ENCODE measurements around the gene GRIP1.
A peak's percentile ranks its signal among the peaks of the same experiment; 100 is the strongest.

GRIP1 gene

DNA sequence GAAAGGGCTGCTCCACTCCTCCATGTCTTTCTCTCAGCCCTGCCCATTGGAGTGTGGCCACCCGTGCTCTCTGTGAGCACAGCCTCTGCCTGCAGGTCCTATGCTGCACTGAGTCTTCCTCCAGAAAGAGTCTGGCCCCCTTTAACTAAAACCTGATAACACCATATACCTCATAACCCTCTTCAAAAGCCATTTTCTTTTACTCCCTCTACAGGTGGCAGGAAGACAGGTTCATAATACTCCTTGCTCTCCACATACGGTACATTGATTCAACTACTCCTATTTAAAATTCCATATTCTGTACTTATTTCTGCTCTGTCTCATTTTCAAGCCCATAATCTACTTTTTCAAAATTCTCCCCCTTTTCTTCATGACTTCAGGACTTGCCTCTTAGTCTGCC lies 232.6 kb downstream of the GRIP1 start:
- DNase-seq: no peak

DNA sequence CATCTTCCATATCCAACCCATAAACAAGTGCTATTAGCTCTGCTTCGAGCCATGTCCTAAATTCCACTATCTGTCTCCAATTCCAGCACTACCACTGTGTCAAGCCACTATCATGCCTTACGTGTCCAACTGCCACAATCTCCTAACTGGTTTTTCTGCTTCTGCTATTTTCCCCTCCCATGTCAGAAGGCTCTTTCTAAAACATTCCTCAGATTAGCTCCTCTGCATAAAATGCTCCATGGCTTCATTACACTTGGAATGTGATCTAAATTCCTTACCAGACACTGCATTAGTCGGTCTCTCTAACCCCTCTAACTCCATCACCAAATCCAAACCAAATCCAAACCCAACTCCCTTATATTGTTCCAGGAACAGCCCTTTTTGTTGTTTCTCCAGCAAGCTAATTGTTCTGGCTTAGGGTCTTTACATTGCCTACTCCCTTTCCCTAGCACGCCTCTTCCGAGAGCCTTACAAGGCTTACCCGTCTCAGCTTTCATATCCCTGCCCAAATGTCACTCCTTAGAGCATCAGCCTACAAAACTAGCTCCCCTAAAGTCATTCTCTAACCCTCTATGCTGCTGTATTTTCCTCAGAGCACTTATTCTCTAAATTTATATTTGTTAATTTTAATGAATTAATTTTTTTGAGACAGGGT lies 236.8 kb downstream of the GRIP1 start:
- no peak for DNase-seq

- no peak for DNase-seq
Measured at GRCh38 chr12:66438601-66439000, 240.3 kb downstream of the GRIP1 start.

DNA sequence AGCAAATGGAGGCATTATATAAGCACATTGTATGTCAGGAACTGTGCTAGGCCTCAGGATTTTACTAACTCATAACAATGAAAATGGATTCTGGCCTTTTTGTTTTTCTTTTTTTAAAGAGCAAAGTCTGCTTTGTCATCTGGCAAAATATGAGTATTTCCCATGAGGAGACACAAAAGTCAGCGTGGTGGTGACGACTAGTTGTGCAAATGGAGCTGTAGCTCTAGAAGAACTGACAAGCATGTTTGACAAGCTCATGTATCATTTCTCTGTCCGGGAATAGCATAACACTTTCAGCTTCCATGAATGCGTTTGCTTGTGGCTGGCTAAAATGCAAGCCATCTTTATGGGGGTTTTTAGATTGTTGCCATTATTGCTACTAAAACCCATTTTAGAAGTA lies 248.8 kb downstream of the GRIP1 start:
- DNase-seq: no peak

DNA sequence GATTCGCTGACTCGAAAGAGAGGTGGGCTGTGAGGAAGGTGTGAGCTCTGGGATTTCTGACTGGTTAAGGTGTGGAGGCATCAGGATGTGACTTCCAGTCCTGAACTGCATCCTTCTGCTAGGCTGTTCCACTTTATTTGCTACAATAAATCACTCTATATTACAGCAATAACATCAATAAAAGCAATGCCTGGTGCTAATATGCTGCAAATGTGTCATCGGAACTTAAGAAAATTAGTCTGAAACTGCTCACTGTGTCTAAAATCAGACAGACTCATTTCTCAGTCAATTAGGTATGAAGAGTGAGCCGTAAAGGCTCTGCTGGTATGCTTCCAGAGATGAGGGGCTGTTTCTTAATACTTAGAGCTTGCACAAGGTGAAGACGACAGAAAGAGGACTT lies 250.0 kb downstream of the GRIP1 start:
- no peak for DNase-seq

- DNase-seq: no peak
Measured at GRCh38 chr12:66428261-66428660, 250.6 kb downstream of the GRIP1 start.

DNA sequence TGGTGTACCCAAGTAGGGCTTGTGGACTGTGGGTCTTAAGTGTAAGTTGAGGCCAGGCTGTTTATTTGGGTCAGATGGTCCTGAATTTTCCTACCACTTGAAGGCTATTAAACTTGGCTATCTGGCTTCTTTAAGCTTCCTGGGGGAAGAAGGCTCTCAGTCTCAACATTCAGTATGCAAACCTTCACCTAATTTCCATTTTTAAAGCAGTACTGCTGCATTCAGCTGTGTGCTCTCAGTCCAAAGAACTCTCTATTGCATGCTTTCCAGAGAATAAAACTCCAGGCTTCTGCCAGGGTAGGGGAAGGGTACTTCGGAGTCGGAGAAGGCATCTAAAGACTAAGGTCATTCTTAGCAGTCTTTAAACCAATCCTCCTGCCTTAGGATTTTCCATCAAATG lies 252.2 kb downstream of the GRIP1 start:
- no peak for DNase-seq

GRCh38 chr12:66423266-66423665 lies 255.6 kb downstream of the GRIP1 start:
- no peak for DNase-seq

DNA sequence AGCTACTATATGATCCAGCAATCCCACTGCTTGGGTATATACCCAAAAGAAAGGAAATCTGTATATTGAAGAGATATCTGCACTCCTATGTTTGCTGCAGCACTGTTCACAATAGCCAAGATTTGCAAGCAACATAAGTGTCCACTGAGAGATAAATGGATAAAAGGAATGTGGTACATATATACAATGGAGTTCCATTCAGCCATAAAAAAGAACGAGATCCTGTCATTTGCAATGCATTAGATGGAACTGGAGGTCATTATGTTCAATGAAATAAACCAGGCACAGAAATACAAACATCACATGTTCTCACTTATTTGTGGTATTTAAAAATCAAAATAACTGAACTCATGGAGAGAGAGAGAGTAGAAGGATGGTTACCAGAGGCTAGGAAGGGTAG lies 260.0 kb downstream of the GRIP1 start:
- no peak for DNase-seq

DNA sequence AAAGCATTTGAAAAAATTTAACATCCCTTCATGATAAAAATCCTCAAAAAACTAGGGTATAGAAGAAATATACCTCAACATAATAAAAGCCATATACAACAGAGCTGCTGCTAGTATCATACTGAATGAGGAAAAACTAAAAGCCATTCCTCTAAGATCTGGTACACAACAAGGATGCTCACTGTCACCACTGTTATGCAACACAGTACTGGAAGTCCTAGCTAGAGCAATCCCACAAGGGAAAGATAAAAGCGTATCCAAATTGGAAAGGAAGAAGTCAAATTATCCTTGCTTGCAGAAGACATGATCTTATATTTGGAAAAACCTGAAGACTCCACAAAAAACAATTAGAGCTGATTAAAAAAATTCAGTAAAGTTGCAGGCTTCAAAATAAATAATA lies 261.7 kb downstream of the GRIP1 start:
- no peak for DNase-seq

GRCh38 chr12:66409195-66409871 lies 269.5 kb downstream of the GRIP1 start:
- peak; percentile 38 for DNase-seq

DNA sequence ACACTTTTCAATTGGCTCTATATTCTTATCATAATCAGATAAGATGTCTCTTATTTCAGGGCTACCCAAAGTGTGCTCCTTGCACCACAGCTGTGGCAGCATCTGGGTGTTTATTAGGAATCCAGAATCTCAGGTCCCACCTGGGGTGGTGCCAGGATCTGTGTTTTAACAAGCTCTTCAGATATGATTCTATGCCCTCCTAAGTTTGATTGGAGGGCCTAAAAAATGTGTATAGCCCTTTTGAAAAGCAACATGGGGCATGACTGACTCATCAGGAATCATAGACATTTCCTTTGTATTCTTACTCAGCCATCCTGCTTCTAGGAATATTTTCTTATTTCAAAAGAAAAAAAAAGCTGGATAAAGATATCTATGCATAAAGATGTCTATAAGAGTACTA lies 273.5 kb downstream of the GRIP1 start:
- no peak for DNase-seq

- DNase-seq: no peak
Measured at GRCh38 chr12:66403746-66404145, 275.1 kb downstream of the GRIP1 start.

DNA sequence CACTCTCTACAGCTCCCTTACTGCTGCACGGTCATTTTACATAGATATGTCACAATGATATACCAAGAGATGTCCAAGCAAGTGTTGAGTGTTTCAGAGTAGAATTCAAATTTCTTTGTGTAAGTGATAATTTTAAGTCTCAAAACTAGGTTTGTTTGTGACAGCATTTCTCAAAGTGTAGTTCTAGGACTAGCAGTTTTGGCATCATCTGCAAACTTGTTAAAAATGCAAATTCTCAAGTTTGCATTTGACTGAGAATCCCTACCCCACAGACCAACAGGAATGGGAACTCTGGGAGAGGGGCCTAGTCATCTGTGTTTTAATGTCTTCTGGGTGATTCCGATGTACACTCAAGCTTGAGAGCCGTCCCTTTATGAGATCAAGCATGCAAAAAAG lies 279.0 kb downstream of the GRIP1 start:
- DNase-seq: no peak

- no peak for DNase-seq
Measured at GRCh38 chr12:66398931-66399910, 279.7 kb downstream of the GRIP1 start.

DNA sequence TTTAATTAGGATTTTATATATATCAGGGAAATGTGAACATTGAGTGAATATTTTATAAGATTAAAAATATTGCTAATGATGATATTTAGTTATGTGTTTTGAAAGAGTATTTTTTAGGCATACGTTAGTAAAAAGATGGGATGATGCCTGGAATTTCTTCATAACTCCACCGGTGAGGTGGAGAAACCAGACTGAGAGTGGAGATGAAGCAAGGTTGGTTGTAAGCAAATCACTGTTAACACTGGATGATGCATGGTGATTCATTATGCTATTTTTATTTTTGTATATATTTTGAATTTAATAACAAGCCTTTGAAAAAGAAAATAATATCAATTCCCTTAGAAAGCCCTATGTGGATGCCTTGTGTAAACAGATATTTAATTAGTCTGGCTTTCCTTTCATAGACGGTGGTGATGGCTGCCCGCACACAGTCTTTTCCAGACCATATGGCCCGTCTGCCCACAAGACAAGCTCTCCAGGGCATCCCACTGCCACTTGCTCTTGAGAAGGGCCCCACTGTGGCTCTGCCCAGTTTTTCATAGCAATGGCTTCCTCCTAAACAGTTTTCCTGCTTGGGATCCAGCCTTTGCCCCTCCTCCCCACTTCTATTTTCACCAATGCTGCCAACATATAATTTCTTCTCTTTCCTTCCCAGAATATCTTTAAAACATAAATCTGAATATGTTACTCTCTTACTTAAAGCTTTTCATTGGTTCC lies 281.1 kb downstream of the GRIP1 start:
- DNase-seq: no peak

DNA sequence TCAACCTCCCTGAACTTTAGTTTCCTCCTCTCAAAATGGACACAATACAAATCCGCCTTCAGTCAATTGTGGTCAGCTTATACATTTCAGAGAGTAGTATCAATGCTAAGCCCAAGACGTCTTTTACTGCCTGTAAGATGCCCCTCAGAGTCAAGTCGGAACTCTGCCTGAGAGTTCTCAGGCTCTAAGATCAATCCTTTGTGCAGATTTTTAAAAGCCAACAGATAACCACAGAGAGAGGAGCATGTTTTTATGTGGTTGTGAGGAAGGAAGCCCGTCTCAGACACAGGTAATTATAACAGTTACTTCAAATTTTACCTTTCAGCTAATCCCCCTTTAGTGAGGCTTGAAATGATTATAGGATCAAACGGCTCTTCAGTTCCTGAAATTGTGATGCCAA lies 285.0 kb downstream of the GRIP1 start:
- DNase-seq: no peak

- no peak for DNase-seq
Measured at GRCh38 chr12:66392266-66392915, 286.5 kb downstream of the GRIP1 start.

GRCh38 chr12:66388517-66388916 lies 290.4 kb downstream of the GRIP1 start:
- no peak for DNase-seq

- no peak for DNase-seq
Measured at GRCh38 chr12:66387117-66387516, 291.8 kb downstream of the GRIP1 start.

DNA sequence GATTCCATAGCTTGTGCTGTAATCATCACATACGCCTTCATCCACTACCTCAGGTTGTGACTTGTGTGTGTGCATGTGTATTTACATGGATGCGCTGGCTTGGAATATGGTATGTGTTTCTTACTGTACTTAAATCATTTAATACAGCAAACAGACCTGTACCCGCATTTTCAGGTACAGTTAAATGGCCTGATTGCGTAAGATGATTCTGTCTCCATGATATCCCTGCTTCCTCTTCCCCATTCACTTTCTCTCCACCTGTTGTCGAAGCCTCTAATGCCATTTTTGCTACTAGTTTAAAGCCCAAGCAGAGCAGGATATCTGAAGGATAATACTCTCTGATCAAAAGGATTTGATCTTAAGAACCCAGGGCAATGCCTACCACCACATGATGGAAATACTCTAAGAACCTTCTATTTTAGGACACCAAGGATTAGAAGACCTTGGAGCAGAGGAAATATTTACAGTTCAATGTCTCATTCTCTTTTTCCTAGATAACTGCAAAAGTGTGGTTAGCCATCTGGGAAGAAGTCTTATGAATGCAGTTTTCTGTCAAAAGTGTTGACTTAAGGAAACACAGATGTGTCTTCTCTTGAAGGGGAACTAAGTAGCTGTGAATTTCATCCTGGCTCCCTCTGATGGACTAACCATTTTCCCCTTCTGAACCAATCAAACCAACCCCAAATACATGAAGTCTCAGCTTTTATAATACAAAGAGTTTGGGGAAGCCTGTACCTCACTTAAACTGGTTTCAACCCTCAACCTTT lies 297.9 kb downstream of the GRIP1 start:
- DNase-seq: no peak

DNA sequence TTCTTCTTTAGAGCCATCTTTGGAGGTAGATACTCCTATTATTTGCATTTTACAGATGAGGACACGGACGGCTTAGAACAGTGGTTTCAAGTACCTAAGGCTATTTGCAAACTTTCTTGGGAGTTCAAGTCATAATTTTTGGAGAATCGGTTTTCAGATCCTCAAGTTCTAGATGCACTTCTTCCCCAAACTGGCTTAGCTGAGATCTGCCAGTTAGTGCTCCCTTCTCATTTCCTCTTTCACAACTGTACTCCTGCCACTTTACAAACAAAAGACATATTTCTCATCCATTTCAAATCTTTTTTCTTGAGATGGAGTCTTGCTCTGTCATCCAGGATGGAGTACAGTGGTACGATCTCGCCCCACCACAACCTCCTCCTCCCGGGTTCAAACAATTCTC lies 299.3 kb downstream of the GRIP1 start:
- no peak for DNase-seq

All from left hindlimb (tissue), 1 donor.